Astrocyte (in vitro differentiated cells and primary cell): Measurements from ENCODE around the gene PVR. TPM values are rescaled to one million over a fixed set of nuclear protein-coding genes. Genes with fewer than 3 reads are reported as not detected.

Experiments
- DNase-seq: peaks from one replicate; pipeline ENCODE4 v3.0.0-alpha.2; 2010; ENCODE audit warnings: low read depth
- FAIRE-seq: peaks from 2 replicates; lab custom pipeline; 2011; peaks lifted over from hg19 to GRCh38; lab: Jason Lieb, UNC
- H2AFZ ChIP-seq: 2 replicates; pipeline ENCODE4 v1.6.0; 2012; ENCODE audit warnings: low read depth, low read length, inconsistent platforms
- H3K27ac ChIP-seq: 2 replicates; pipeline ENCODE4 v1.5.1; 2011; ENCODE audit warnings: low read depth, low read length, inconsistent platforms
- H3K27me3 ChIP-seq: 2 replicates; pipeline ENCODE4 v1.6.0; 2011; ENCODE audit warnings: low read length, inconsistent platforms; ENCODE audit not compliant: insufficient read depth
- H3K36me3 ChIP-seq: 2 replicates; pipeline ENCODE4 v1.5.1; 2011; ENCODE audit warnings: low read length, inconsistent platforms; ENCODE audit not compliant: insufficient read depth
- H3K4me1 ChIP-seq: 2 replicates; pipeline ENCODE4 v1.5.1; 2011; ENCODE audit warnings: low read length, inconsistent platforms; ENCODE audit not compliant: insufficient read depth
- H3K4me2 ChIP-seq: 2 replicates; pipeline ENCODE4 v1.6.0; 2012; ENCODE audit warnings: low read length, inconsistent platforms
- H3K4me3 ChIP-seq: 2 replicates; pipeline ENCODE4 v1.5.1; 2011; ENCODE audit warnings: low read depth, mild to moderate bottlenecking, low read length, inconsistent platforms; ENCODE audit not compliant: insufficient read depth
- H3K79me2 ChIP-seq: 2 replicates; pipeline ENCODE4 v1.6.0; 2012; ENCODE audit warnings: mild to moderate bottlenecking, low read length, inconsistent platforms; ENCODE audit not compliant: insufficient read depth
- H3K9ac ChIP-seq: 2 replicates; pipeline ENCODE4 v1.6.0; 2012; ENCODE audit warnings: mild to moderate bottlenecking, low read length, inconsistent platforms
- H3K9me3 ChIP-seq: 2 replicates; pipeline ENCODE4 v1.5.1; 2012; ENCODE audit warnings: low read depth, mild to moderate bottlenecking, low read length, inconsistent platforms; ENCODE audit not compliant: insufficient read depth
- H4K20me1 ChIP-seq: 2 replicates; pipeline ENCODE4 v1.6.0; 2012; ENCODE audit warnings: low read length, inconsistent platforms; ENCODE audit not compliant: insufficient read depth
- H3K27ac Mint-ChIP-seq: one replicate; pipeline ENCODE4 v1.8.0; 2021; ENCODE audit warnings: mild to moderate bottlenecking, mixed read lengths; ENCODE audit not compliant: unreplicated experiment
- H3K27me3 Mint-ChIP-seq: one replicate; pipeline ENCODE4 v1.8.0; 2021; ENCODE audit warnings: low read depth, mixed read lengths; ENCODE audit not compliant: unreplicated experiment
- H3K36me3 Mint-ChIP-seq: one replicate; pipeline ENCODE4 v1.8.0; 2021; ENCODE audit warnings: low read depth, mixed read lengths; ENCODE audit not compliant: unreplicated experiment
- H3K4me1 Mint-ChIP-seq: one replicate; pipeline ENCODE4 v1.8.0; 2021; ENCODE audit warnings: low read depth, mixed read lengths; ENCODE audit not compliant: unreplicated experiment
- H3K4me3 Mint-ChIP-seq: one replicate; pipeline ENCODE4 v1.8.0; 2021; ENCODE audit warnings: mild to moderate bottlenecking, moderate library complexity, mixed read lengths; ENCODE audit not compliant: unreplicated experiment
- H3K9me3 Mint-ChIP-seq: one replicate; pipeline ENCODE4 v1.8.0; 2021; ENCODE audit warnings: mild to moderate bottlenecking, mixed read lengths; ENCODE audit not compliant: unreplicated experiment
- CTCF ChIP-seq: IDR thresholded peaks from 2 replicates; pipeline ENCODE4 v1.5.1; 2011; ENCODE audit warnings: low read depth, mild to moderate bottlenecking, inconsistent platforms, low read length, moderate library complexity; ENCODE audit not compliant: insufficient read depth
- EZH2 ChIP-seq: IDR thresholded peaks from 2 replicates; pipeline ENCODE4 v1.6.1; 2012; ENCODE audit warnings: mild to moderate bottlenecking, low read length, inconsistent platforms; ENCODE audit not compliant: insufficient read depth
- total RNA-seq: library from RNA; stranded (reverse); gene quantifications from 2 replicates; pipeline ENCODE4 v1.2.1, GENCODE V29; 2021

PVR gene
- total RNA-seq, 1 donor from 2014 or later = 81.6 TPM

DNA sequence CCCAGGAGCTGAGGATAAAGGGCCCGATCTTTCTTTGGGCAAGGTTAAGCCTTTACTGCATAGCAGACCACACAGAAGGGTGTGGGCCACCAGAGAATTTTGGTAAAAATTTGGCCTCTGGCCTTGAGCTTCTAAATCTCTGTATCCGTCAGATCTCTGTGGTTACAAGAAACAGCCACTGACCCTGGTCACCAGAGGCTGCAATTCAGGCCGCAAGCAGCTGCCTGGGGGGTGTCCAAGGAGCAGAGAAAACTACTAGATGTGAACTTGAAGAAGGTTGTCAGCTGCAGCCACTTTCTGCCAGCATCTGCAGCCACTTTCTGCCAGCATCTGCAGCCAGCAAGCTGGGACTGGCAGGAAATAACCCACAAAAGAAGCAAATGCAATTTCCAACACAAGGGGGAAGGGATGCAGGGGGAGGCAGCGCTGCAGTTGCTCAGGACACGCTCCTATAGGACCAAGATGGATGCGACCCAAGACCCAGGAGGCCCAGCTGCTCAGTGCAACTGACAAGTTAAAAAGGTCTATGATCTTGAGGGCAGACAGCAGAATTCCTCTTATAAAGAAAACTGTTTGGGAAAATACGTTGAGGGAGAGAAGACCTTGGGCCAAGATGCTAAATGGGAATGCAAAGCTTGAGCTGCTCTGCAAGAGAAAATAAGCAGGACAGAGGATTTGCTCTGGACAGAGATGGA is 19.1 kb downstream of the PVR start:
- no peak overlapping the region for H3K4me3 ChIP-seq
- H3K9me3 Mint-ChIP-seq = no peaks in the 10 kb centered on the region
- no peak overlapping the region for H3K27ac Mint-ChIP-seq
- H3K27me3 Mint-ChIP-seq = no peaks in the 10 kb centered on the region
- peaks cover 16% of the 10 kb centered on the region for H4K20me1 ChIP-seq
- peaks cover 22% of the 10 kb centered on the region for H3K36me3 Mint-ChIP-seq
- H3K4me3 Mint-ChIP-seq = no peak overlapping the region
- no peaks in the 10 kb centered on the region for H3K9me3 ChIP-seq
- no peak overlapping the region for H3K9ac ChIP-seq
- DNase-seq = peak; percentile 55
- H3K36me3 ChIP-seq = peaks cover 47% of the 10 kb centered on the region
- no peaks in the 10 kb centered on the region for H3K4me1 Mint-ChIP-seq
- H3K27ac ChIP-seq = no peak overlapping the region
- H3K27me3 ChIP-seq = no peaks in the 10 kb centered on the region
- H3K4me2 ChIP-seq = no peak overlapping the region
- H2AFZ ChIP-seq = no peak overlapping the region
- FAIRE-seq = no peak
- no peaks in the 10 kb centered on the region for H3K4me1 ChIP-seq
- TF ChIP-seq EZH2 = no peak
- no peak for TF ChIP-seq CTCF
- no peaks in the 10 kb centered on the region for H3K79me2 ChIP-seq

- no peak overlapping the region for H3K4me3 Mint-ChIP-seq
- no peaks in the 10 kb centered on the region for H3K9me3 ChIP-seq
- no peak for TF ChIP-seq EZH2
- TF ChIP-seq CTCF = no peak
- H3K79me2 ChIP-seq = no peaks in the 10 kb centered on the region
- H3K4me2 ChIP-seq = no peak overlapping the region
- no peak overlapping the region for H3K4me3 ChIP-seq
- peaks cover 36% of the 10 kb centered on the region for H3K36me3 ChIP-seq
- H3K27me3 ChIP-seq = no peaks in the 10 kb centered on the region
- H3K27me3 Mint-ChIP-seq = no peaks in the 10 kb centered on the region
- H2AFZ ChIP-seq = no peak overlapping the region
- FAIRE-seq = no peak
- no peak overlapping the region for H3K27ac ChIP-seq
- H3K4me1 Mint-ChIP-seq = no peaks in the 10 kb centered on the region
- peaks cover 19% of the 10 kb centered on the region for H3K36me3 Mint-ChIP-seq
- H4K20me1 ChIP-seq = peaks cover 8% of the 10 kb centered on the region
- no peak overlapping the region for H3K9ac ChIP-seq
- no peaks in the 10 kb centered on the region for H3K9me3 Mint-ChIP-seq
- H3K27ac Mint-ChIP-seq = no peak overlapping the region
- DNase-seq = no peak
- H3K4me1 ChIP-seq = no peaks in the 10 kb centered on the region
Measured at GRCh38 chr19:44663996-44664395, 20.3 kb downstream of the PVR start.

DNA sequence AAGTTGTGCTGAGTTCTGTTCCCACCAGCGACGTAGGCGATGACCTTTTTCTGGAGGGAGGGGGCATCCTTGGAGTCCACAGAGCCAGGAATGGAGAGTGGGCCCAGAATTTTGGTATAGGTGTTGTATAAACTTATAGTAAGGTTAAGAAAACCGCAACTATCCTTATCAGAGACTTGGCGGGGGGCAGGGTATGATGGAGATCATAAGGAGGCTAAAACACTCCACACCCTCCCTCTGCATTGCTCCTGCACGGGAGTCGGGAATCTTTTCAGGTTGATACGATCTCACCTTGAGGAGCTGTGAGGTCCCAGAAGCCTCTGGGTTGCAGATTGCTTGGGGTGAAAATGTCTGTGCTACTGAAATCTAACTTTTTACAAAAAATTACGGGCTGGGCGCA is 21.3 kb downstream of the PVR start:
- peaks cover 28% of the 10 kb centered on the region for H3K36me3 ChIP-seq
- FAIRE-seq (no peak), DNase-seq (no peak)
- no peaks in the 10 kb centered on the region for H3K4me1 ChIP-seq
- H3K36me3 Mint-ChIP-seq = peaks cover 17% of the 10 kb centered on the region
- H3K79me2 ChIP-seq = no peaks in the 10 kb centered on the region
- H3K9me3 Mint-ChIP-seq = no peaks in the 10 kb centered on the region
- TF ChIP-seq EZH2 (no peak), CTCF (no peak)
- no peak overlapping the region for H3K27ac Mint-ChIP-seq
- H4K20me1 ChIP-seq = peaks cover 8% of the 10 kb centered on the region
- no peak overlapping the region for H3K4me3 Mint-ChIP-seq
- no peak overlapping the region for H3K4me3 ChIP-seq
- no peak overlapping the region for H3K9ac ChIP-seq
- no peaks in the 10 kb centered on the region for H3K4me1 Mint-ChIP-seq
- no peaks in the 10 kb centered on the region for H3K27me3 Mint-ChIP-seq
- H3K27me3 ChIP-seq = no peaks in the 10 kb centered on the region
- no peak overlapping the region for H2AFZ ChIP-seq
- no peak overlapping the region for H3K27ac ChIP-seq
- no peaks in the 10 kb centered on the region for H3K9me3 ChIP-seq
- H3K4me2 ChIP-seq = no peak overlapping the region
